Embryonic facial prominence (tissue), 1 donor: Measurements from ENCODE around the gene LNX2.

ENCODE experiments used
- DNase-seq: peaks from one replicate; pipeline ENCODE4 v3.0.0-alpha.2; 2016; ENCODE audit errors: extremely low spot score

The LNX2 gene

DNA sequence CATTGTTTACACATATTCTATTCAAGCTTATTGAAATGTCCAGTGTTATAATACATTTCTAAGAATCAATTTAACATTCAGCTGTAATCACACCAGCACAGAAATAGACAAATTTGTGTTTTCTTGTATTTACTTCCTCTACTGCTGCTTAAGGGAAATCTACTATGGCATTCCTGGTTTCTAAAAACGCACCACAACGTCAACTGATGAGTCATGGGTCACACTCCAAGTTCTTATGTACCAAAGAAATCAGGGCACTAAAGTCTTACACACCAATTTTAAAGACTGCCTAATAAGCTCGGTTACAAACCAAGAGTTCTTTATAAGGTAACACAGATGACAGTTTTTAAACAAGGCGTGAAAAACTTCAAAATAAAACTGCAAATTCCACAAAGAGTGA lies 13.2 kb downstream of the LNX2 start:
- DNase-seq: no peak

DNA sequence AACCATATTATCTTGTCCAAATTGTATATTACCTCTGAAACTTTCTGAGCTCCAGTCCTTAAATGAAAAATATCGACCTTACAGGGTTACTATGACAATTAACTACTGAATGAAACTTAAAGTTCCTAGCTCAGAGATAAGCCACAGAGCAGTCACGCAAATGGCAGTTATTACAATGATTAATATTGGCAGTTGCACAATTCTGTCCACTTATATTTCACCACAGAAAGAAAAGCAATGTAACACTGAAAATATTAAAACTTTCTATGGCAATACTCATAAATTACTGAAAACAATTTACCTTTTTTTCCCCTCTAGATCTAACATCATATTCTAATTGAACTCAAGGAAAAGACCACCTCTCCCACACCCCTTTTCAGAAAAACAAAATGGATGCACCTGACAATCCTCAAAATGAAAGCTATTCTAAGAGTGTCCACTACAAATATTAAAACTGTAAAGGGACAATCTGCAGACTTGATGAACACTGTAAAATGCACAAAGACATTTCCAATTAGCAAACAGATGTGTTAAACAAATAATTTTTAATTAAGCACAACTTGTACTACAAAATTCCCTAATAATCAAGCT lies 14.6 kb downstream of the LNX2 start:
- no peak for DNase-seq

DNA sequence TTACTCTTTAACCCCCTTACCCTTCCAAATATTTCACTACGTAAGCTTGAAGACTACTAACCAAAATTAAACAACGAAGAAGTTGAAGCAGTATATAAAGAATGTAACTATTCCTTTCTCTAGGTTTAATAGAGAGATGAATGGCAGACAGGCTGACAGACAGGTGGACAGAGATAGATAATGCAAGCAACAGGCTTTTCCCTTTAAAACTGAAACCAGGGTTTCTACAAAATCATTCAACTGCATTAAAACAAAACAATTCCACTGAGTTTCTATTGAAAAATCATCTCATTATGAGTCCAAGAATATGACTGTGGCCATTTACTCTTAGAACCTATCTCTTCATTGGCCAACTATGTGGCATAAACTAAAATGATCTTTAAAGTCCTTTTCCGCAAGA lies 15.2 kb downstream of the LNX2 start:
- no peak for DNase-seq

DNA sequence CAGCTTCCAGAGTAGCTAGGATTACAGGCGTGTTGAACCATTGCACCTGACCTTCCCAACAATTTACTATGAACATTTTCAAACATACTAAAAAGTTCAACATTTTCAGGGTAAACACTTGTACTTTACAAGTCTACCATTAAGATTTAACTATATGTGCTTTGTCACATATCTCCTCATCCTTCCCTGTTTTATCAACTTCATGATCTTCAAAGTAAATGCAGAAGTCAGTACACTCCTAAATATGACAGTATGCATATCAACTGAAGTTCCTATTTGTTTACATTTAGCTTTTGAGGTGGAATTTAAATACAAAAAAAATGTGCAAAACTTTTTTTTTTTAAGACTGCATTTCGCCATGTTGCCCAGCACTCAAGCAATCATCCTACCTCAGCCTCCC lies 18.5 kb downstream of the LNX2 start:
- DNase-seq: no peak

DNA sequence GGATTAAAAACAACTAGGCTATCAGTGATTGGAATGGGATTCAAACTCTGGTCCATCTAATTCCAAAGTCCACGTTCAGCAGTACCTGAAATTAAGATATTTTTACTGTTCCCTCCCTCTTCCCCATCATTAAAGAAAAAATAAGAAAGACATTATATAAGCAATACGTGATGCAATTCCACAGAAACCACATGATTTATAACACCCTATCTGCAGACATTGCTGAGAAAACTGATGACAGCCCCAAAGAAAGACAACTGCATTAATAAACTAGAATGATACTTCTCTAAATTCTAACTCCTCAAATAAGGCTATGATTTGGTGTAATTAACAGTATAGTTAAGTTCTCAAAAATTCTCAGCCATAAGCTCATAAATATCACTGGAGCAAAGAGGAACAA lies 19.1 kb downstream of the LNX2 start:
- no peak for DNase-seq

DNA sequence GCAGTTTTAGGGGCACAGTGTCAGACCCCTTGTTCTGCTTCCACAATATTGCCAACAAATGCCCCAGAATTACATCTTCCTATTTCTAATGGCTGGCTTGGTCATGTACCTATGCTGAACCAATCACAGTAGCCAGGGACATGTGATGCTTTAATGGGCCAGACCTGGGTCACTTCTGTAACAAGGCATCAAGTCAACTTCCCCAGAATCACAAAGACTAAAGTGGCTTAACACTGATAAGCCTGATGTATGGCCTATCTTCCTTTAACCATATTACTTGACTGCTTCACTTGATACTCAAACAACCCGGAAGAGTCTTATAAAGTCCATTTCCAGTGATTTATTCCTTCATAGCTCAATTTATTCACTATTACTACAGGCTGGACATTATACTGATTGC lies 19.6 kb downstream of the LNX2 start:
- DNase-seq: no peak

DNA sequence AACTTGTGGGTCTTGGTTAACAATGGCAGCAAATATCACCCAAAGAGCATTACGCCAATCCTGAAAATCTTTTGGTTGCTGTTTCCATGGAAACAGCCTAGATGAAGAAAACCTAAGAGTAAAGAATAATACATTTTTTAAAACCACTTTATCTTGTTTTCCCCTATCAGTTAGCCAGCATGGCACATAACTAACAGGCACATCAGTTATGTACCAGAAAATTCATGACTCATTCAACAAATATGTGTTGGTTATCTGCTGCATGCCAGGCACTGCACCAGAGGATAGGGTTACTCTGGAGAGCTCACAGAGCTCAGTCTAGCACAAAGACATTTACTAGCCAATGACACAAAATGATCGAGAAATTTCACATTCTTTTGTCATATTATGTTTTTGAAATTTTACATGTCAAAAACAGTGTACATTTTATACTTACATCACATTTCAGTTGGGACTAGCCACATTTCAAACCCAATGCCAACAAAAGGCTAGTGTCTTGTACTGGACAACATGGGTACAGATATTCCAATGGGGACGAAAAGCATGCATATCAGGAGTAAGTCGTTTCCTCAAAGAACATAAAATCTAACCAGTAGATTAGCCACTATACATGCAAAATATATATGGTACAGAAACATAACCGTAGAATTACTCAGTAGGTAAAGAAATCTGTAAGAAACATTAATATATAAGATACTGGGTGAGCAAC lies 20.3 kb downstream of the LNX2 start:
- no peak for DNase-seq

DNA sequence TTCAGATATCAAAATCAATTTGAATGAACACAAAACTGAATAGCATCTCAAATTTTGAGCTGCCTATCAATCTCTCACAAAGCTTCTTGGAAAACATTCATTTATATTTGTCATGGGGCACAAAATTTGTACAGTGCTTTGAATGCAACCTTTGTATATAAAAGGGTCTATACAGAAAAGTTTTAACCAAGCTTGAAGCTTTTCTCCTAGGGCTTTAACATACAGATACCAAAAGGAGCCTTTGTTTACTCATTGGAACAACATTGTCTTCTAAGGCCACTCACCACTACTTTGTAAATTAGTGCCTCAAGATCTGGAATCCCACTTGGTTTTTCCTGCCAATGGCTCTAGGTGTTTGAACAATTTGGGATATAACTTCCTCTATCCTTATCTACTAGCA lies 21.2 kb downstream of the LNX2 start:
- DNase-seq: no peak

DNA sequence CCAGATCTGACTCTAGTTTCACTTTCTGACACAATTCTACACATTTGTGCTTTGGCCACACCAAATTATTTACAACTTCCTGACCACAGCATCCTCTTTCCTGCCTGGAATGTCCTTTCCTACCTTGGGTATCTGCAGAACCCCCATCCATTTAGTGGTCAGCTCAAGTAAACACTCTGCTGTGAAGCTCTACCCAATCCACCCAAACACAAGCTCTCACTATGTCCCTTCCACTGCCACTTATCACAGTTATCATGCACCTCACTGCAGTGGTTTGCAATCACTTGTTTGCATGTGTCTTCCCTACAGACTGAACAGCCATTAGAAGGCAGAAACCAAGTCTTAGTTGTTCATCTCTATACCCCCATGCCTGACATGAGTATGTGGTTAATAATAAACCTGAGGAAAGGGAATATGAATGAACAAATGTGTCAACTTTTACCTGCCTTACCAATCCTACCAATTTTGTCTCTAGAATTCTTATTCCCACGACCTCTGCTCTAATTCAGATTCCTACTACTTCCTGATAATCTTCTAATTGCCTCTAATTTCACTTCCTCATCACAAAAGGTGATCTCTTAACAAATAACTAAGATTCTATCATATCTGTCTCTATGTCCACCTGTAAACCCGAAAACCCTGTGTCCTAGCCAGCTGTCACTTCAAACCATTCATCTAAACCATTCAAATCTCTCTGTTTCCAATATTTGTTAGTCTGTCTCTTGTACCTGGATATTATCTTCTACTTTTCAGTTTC lies 25.1 kb downstream of the LNX2 start:
- no peak for DNase-seq

DNA sequence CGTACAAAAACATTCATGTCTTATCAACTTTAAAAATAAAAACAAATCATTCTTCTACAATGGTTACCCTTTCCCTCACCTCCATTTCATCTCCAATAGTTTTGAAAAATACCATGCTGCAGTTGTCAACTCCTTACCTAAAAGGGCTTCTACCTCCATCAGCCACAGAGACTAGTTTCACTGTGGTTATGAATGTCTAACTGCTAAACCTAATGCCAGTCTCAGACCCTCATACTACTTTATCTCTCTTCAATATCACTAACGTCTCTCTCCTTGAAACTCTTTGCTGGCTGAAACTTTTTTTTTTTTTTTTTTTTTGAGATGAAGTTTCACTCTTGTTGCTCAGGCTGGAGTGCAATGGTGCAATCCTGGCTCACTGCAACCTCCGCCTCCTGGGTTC lies 27.1 kb downstream of the LNX2 start:
- no peak for DNase-seq

DNA sequence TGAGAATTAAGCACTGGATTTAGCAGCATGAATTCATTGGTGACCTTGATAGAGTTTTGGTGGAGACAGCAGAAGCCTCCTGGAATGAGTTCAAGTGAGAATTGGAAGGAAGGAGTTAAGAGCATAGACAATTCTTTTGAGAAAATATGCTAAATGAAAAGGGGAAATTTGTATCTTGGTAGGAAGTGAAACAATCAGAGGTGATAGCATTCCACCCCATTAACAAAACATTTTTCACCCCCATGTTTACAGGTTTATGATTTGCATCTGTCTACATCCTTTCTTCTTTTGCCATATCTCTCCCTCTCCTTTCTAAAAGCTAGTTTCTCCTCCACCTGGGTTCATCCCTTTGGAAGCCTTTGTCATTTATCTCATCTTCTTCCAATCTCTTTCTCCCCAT lies 27.5 kb downstream of the LNX2 start:
- no peak for DNase-seq

DNA sequence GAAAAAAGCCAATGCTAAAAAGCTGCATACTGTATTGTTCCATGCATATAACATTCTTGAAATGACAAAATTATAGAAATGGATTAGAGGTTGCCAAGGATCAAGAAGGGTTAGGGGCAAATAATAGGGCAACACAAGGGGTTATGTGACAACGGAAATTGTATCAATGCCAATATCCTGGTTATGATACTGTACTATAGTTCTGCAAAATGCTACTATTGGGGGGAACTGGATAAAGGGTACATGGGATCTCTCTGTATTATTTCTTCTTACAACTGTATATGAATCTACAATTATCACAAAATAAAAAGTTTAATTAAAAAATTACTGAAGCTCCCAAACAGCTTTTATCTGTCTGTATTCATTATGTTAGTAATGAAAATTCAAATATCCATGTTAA lies 31.9 kb downstream of the LNX2 start:
- DNase-seq: no peak

DNA sequence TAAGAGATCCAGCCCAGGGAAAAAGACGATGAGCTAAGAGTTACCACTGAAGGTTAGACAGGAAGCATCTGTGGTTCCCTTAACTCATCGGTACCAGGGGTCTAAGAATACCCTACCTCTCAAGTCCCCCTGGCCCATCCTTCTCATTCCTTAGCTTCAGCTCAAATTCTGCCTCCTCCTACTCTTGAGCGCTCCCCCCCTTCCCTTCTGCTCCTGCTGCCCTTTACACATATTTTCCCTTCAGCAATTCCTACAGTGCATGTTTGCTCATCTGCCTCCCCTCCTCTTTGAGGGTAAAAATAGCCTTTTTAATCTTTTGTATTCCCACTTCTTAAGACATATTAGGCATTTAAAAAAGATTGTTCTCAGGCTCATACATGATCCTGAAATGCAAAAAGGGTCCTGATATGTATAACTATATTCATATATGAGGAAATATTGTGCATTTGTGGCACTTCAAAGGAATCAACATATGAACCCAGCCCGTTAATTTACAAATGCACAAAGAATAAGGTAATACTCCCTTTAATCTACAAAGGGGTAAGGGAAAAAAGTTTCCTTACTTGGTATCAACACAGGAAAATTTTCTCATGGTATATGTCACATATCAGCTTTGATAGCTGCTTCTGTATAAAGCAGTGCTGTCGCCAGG lies 33.1 kb downstream of the LNX2 start:
- DNase-seq: no peak

DNA sequence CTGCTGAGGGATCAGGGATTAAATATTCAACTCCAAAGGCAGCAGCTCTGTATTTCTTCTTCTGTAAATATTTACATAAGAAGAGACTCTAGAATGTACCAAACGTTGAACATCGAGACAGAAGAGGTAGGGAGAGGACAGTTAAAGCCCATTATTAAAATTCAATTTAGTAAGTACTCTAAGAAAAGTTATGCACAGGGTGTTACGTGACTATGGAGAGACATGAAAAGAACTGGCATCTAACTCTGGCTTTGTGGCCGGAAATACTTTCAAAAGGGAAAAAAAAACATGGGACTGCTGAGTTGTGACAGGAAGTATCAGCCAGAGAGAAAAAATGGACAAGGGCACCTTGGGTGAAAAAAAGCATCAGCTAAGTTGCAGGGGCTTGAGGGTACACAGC lies 36.7 kb downstream of the LNX2 start:
- no peak for DNase-seq

DNA sequence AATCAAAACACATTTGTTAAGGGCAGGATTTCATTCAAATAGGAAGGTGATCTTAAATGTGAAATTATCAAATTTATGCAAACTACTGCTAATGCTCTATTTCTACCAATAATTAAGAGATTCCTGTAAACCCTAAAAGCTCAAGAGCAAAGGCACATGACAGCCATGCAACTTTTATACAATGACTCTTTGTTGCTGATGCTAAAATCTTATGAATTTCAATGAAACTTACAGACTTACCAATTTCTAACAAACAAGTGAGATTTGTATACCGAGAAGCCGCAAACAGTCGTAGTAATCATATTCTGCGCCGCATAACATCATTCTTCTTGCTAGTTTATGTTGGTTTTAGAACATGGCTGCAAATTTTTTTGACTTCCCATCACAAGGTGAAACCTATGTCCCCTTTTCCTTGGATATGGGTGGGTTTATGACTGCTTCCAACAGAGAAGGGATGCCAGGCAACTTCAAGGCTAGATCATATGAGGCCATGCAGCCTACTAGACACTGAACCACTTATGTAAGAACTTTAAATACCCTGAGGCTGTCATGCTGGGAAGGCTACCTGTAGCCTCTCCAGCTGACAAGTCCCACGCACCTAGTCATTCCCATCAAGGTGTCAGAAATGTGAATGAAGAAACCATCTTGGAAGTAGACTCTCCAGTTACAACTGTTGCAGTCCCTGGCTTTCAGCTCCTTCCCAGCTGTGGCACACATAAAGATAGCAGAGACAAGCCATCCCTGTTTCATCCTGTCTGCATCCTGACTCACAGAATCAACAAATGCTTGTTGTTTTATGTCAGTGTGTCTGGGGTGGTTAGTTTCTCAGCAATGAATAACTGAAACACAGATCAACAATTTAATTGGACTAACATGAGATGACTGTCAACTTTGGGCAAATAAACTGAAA lies 42.0 kb downstream of the LNX2 start:
- DNase-seq: no peak

DNA sequence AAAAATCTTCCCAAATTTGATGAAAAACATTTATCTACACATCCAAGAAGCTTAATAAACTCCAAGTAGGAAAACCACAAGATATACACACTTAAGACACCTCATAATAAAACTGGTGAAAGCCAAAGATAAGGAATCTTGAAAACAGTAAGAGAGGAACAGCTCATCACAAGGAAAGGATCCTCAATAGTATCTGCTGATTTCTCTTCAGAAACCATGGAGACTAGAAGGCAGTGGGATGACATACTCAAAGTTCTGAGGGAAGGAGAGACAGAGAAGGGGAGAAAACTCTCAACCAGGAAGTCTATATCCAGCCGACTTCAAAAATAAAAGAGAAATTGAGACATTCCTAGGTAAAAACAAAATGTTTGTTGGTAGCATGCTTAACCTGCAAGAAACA lies 45.7 kb downstream of the LNX2 start:
- no peak for DNase-seq

DNA sequence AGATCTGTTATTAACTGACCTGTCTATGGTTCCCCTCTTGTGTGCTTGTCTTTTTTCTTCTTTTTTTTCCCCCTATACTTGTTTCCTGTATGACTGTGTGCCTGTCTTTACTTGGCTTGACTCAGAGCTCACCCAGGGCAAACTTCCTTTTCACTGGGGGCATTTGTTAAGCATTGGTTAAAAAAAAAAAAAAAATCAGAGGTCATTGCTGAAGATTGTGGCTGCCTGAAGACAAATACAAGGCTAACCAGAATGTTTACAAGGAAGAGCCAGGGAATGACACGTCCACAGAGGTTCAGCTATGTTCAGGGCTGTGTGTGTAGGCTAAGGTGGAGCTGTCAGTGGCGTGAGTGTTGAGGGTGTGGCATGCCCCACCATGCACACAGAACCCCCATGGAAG lies 47.1 kb downstream of the LNX2 start:
- no peak for DNase-seq

DNA sequence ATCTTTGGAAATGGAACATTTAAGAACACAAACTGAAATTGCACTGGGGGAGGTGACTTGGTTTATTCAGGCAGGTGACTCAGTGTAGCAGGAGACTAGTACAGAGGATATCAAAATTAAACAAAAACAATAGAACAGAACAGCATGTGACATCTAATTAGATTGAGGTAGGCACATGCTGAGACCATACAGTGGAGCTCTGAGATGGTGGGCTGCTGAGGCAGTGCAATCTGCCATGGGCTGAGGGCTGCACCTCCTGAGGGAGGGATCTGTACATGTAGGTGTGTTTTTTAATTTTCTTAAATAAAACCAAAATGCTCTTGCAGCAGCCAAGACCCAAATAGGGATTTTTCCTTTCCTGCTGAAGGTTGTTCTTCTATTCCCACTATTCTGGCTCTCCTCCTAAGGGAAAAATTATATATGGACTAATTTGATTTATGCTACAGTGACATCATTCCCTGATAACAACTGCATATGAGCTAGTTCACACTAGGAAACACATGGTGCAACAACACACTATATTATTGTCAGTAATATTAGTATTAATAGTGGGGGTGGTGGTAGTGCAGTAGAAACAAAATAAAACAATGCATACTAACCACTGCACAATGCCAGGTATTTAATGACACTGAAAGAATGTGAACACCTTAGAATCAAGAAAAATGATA lies 48.0 kb downstream of the LNX2 start:
- no peak for DNase-seq

DNA sequence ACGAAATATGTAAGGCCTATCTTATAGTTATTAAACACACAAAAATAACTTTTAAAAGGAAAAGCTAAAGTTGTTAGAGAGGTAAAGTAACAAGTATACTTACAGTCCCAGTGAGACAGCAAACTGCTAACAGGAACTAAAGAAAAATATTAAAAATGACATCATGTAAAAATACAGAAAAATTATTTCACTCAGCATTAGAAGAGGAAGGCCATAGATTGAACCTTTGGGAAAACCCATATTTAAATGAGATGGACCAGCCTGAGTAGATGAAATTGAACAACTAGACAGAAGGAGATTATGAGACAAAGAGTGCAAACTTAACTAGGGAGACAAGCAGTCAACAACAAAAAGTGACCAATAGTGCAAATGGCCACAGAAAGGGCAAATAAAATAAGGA lies 49.4 kb downstream of the LNX2 start:
- DNase-seq: no peak

DNA sequence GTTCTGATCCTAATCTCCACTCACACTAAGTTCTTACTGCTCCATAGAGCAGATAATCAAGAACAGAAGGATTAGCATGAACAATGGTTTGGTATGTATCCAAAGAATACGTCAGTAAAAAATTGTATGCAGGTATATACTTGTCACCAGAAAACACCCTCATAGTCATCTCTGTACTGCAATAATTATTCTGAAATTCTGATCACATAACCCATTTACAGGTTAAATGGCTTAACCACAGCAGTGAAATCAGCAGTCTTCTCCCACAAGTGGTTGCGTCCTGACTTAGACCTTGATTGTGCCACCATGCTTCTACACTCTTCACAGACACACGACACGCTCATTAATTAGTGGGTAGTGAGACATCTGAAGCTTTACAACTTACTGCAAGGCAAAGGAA lies 50.9 kb downstream of the LNX2 start:
- DNase-seq: no peak

DNA sequence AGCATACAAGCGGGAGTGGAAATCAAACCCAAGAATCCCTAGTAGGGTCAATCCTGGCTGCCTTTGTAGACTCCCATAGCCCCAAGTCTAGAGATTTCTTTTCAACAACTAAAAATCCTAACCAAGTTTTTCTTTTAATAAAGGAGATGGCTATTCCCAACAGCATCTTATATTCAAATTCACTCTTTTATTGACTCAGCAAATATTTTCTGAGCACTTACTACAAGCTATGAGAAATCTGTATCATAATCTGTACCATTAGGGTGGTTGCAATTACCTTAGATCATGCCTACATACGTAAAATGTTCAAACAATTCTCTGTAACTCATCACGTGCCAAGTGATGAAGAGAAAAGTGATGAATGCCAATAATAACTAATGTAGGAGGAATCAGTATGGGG lies 54.5 kb downstream of the LNX2 start:
- no peak for DNase-seq
